Natural killer cell (primary cell): Measurements from ENCODE around the gene MRPL19. TPM values are rescaled to one million over a fixed set of nuclear protein-coding genes. Genes with fewer than 3 reads are reported as not detected.

Experiments
- ATAC-seq, 3 donors: fragments of 150-1000 bp in 2 of 3; fragments of 200-7000 bp in 1 of 3; cut with Tn5 transposase; 1 replicate in 1 of 3; 2 replicates in 2 of 3; pipeline ENCODE4 v1.10.0; 2021; ENCODE audit warnings: mild to moderate bottlenecking in 2 of 3, moderate library complexity in 2 of 3
- DNase-seq, 2 donors: peaks; one replicate each; pipeline versions ENCODE4 v3.0.0 to v3.0.0-alpha.2; 2013 to 2021; ENCODE audit warnings: mixed read lengths in 1 of 2
- H3K27ac ChIP-seq: one replicate; pipeline ENCODE4 v1.5.1; 2013; ENCODE audit warnings: mild to moderate bottlenecking, low read length
- H3K27me3 ChIP-seq: one replicate; pipeline ENCODE4 v1.6.1; 2013; ENCODE audit warnings: low read length; ENCODE audit not compliant: control insufficient read depth, insufficient read depth
- H3K36me3 ChIP-seq: one replicate; pipeline ENCODE4 v1.6.1; 2013; ENCODE audit warnings: low read length; ENCODE audit not compliant: control insufficient read depth, insufficient read depth
- H3K4me1 ChIP-seq: one replicate; pipeline ENCODE4 v1.6.1; 2013; ENCODE audit warnings: low read length; ENCODE audit not compliant: control insufficient read depth, insufficient read depth
- H3K4me3 ChIP-seq: one replicate; pipeline ENCODE4 v1.5.1; 2013; ENCODE audit warnings: low read length
- H3K9me3 ChIP-seq: one replicate; pipeline ENCODE4 v1.6.1; 2013; ENCODE audit warnings: low read length; ENCODE audit not compliant: control insufficient read depth, insufficient read depth
- H3K27ac Mint-ChIP-seq, 2 donors: one replicate each; pipeline ENCODE4 v1.8.0; 2022; ENCODE audit warnings: mild to moderate bottlenecking in 2 of 2, mixed read lengths in 2 of 2, moderate library complexity in 1 of 2
- H3K27me3 Mint-ChIP-seq, 2 donors: one replicate each; pipeline ENCODE4 v1.8.0; 2022; ENCODE audit warnings: low read depth in 2 of 2, mixed read lengths in 2 of 2
- H3K36me3 Mint-ChIP-seq: one replicate; pipeline ENCODE4 v1.8.0; 2022; ENCODE audit warnings: mixed read lengths
- H3K4me1 Mint-ChIP-seq, 2 donors: one replicate each; pipeline ENCODE4 v1.8.0; 2022; ENCODE audit warnings: mixed read lengths in 2 of 2
- H3K4me3 Mint-ChIP-seq: one replicate; pipeline ENCODE4 v1.8.0; 2022; ENCODE audit warnings: mild to moderate bottlenecking, moderate library complexity, mixed read lengths
- H3K9me3 Mint-ChIP-seq, 2 donors: one replicate each; pipeline ENCODE4 v1.8.0; 2022; ENCODE audit warnings: mixed read lengths in 2 of 2
- WGBS: methylation state at CpG from one replicate; pipeline ENCODE4 v1.1.7; 2013; ENCODE audit warnings: missing lambda C conversion rate; ENCODE audit not compliant: insufficient coverage; 5-methylcytosine and 5-hydroxymethylcytosine counted together
- intact Hi-C: fragments of 100-400 bp; cut with micrococcal nuclease; formaldehyde crosslinking; loops from one replicate; pipeline ENCODE4 v1.14.2; 2022
- total RNA-seq, 4 donors: library from RNA; stranded (reverse); fragments of 120-200 nt in 1 of 4; gene quantifications; one replicate each; pipeline versions ENCODE4 v1.2.3 to v1.2.4, GENCODE V29; 2013 to 2022
- TF ChIP-seq, protein P1 (sequence below): fragments of 200-600 bp; IDR thresholded peaks from one replicate; pipeline ENCODE4 v1.8.0; 2022; ENCODE audit warnings: antibody characterized with exemption

MRPL19 gene
- total RNA-seq, result 10 to 100 TPM; 11.9 to 22.9 (median 17.8) TPM
- total RNA-seq (2013), result 33.5 TPM

DNA sequence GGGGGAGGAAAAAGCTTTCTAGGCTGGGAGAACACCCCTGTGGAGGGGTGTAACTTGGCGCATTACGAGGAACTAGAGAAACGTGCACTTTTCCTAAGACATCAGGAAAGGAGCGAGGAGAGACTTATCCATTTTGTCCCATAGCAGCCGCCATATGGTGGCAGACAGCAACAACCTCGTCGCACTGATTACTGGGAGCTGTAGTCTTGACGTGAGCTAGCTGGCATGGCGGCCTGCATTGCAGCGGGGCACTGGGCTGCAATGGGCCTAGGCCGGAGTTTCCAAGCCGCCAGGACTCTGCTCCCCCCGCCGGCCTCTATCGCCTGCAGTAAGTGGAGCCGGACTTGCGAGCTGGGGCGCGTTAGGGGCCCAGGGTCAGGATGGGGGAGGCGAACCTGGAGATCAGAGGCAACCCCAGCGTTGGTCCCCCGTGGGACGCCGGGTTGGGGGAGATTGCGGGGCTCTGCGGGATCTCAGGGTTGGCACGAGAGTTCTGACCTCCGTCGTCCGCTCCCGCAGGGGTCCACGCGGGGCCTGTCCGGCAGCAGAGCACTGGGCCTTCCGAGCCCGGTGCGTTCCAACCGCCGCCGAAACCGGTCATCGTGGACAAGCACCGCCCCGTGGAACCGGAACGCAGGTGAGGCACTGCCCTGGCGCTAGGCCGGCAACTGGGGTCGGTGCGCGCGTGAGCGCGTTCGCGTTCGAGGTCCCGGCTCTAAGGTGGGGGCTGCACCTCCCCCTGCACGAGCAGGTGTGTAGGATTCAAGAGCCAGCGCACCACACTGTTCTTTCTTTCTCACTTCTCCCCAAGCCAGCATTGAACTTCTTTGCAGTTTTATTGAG lies at the start of gene MRPL19:
MRPL19 (plus strand) TSS at position 201 of the 843 bp plus-strand sequence; CDS start at position 226, 25 bp downstream.
- H3K27ac Mint-ChIP-seq, result peak within 1 kb of the TSS; percentile 83 to 90
- peak; percentile 95 to 99 (median 98) for ATAC-seq
- no peaks in the 10 kb centered on the region for H3K9me3 ChIP-seq
- no peaks in the 10 kb centered on the region for H3K27me3 ChIP-seq
- under 1% methylated on average over 60 of the region's 60 CpGs for WGBS
- H3K9me3 Mint-ChIP-seq, result no peaks in the 10 kb centered on the region
- intact Hi-C loops, result no loop called here
- peaks cover 13% of the 10 kb centered on the region for H3K36me3 ChIP-seq
- peak within 1 kb of the TSS; percentile 94 for H3K4me3 ChIP-seq
- peak; percentile 52 to 88 for DNase-seq
- H3K4me3 Mint-ChIP-seq, result peak within 1 kb of the TSS; percentile 94
- H3K4me1 Mint-ChIP-seq, result peaks cover 20 to 33% of the 10 kb centered on the region in 2 donors
- H3K27me3 Mint-ChIP-seq, result no peaks in the 10 kb centered on the region
- TF ChIP-seq, protein P1, sequence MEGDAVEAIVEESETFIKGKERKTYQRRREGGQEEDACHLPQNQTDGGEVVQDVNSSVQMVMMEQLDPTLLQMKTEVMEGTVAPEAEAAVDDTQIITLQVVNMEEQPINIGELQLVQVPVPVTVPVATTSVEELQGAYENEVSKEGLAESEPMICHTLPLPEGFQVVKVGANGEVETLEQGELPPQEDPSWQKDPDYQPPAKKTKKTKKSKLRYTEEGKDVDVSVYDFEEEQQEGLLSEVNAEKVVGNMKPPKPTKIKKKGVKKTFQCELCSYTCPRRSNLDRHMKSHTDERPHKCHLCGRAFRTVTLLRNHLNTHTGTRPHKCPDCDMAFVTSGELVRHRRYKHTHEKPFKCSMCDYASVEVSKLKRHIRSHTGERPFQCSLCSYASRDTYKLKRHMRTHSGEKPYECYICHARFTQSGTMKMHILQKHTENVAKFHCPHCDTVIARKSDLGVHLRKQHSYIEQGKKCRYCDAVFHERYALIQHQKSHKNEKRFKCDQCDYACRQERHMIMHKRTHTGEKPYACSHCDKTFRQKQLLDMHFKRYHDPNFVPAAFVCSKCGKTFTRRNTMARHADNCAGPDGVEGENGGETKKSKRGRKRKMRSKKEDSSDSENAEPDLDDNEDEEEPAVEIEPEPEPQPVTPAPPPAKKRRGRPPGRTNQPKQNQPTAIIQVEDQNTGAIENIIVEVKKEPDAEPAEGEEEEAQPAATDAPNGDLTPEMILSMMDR, result no peak
- H3K36me3 Mint-ChIP-seq, result no peaks in the 10 kb centered on the region
- H3K27ac ChIP-seq, result peak within 1 kb of the TSS; percentile 65
- peaks cover 8% of the 10 kb centered on the region for H3K4me1 ChIP-seq

DNA sequence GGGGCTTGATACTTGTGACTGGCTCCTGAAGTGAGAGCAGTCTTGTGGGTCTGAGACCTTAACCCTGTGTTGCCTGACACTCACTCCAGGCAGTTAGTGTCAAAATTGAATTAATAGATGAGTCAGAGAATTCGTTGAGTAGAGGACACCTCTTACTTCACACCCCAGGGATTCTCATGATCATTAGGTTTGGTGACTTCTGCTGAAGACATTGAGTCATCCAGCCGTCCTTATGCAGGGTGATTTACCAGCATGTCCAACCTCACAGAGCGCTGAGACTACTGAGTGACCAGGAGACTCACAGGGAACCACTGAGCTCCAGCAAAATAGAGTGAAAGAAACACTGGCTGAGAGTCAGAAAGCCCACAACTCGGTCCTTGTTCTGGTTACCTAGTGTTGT lies 49.8 kb upstream of the MRPL19 start:
- H3K4me3 Mint-ChIP-seq, result no peak overlapping the region
- Histone ChIP-seq H3K9me3 (no peaks in the 10 kb centered on the region), H3K4me3 (no peak overlapping the region), H3K4me1 (no peaks in the 10 kb centered on the region), H3K27me3 (no peaks in the 10 kb centered on the region), H3K36me3 (no peaks in the 10 kb centered on the region), H3K27ac (no peak overlapping the region)
- no peaks in the 10 kb centered on the region for H3K36me3 Mint-ChIP-seq
- TF ChIP-seq, protein P1, result no peak
- no peaks in the 10 kb centered on the region for H3K4me1 Mint-ChIP-seq
- WGBS, result 72% methylated on average over 3 of the region's 4 CpGs
- intact Hi-C loops, result no loop called here
- H3K9me3 Mint-ChIP-seq, result no peaks in the 10 kb centered on the region
- ATAC-seq (no peak), DNase-seq (no peak)
- H3K27me3 Mint-ChIP-seq, result peaks cover 7 to 12% of the 10 kb centered on the region in 2 donors
- no peak overlapping the region for H3K27ac Mint-ChIP-seq

GRCh38 chr2:75597949-75598348 lies 48.6 kb upstream of the MRPL19 start:
- no peaks in the 10 kb centered on the region for H3K4me1 ChIP-seq
- H3K9me3 ChIP-seq, result no peaks in the 10 kb centered on the region
- Mint-ChIP-seq H3K9me3 (no peaks in the 10 kb centered on the region), H3K4me1 (no peaks in the 10 kb centered on the region), H3K4me3 (no peak overlapping the region), H3K27me3 (peaks cover 5 to 18% of the 10 kb centered on the region in 2 donors), H3K36me3 (no peaks in the 10 kb centered on the region), H3K27ac (no peak overlapping the region)
- no peak overlapping the region for H3K4me3 ChIP-seq
- intact Hi-C loops, result no loop called here
- WGBS, result 95% methylated on average over 20 of the region's 20 CpGs
- H3K36me3 ChIP-seq, result no peaks in the 10 kb centered on the region
- TF ChIP-seq, protein P1, result no peak
- DNase-seq, result no peak
- H3K27me3 ChIP-seq, result no peaks in the 10 kb centered on the region
- no peak for ATAC-seq
- H3K27ac ChIP-seq, result no peak overlapping the region
